Measurements from ENCODE around the gene TACSTD2.
"Not testable (repeated sequence)": the region's sequence is repeated elsewhere in the genome, so short reads cannot be mapped to it uniquely, and the experiment has no call there.

TACSTD2 gene

DNA sequence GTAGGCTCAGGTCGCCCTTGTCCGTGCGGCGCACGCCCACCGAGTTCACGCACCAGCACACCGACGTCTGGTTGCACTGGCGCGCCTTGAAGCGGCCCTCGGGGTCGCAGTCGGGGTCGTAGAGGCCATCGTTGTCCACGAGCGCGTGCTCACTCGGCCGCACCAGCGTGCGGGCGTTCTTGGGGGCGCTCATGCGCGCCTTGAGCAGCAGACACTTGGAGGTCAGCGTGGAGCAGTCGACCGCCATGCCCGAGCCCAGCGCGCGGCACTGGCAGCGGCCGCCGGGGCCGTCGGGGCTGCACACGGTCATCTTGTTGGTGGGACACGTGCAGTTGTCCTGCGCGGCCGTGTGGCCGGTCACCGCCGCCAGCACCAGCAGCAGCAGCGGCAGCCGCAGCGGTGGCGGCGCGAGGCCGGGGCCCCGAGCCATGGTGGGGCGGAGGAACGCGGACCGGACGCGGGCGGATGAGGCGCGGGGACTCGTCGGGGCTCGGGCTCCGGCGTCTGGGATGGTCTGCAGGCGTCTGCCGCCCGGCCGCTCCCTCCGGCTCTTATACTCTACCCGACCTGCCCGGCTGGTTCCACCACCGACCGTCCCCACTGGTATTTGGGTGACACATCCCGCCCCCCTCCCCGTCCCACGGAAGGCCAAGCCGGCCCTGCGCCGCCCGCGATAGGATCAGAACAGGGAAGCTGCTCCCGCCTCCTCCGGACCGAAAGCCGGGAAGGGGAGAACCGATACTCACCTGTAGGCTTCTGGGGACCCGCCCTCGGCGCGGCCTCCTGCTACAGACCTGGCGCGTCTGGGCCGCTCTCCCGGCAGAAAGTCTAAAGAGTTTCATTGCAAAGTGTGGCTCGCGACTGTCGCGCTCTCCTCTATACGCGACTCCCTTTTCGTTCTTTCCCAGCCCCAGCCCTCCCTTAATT is at the start of gene TACSTD2:
TSS of gene TACSTD2 (minus strand) at position 526 of the 927 bp plus-strand sequence. CDS start at position 430, 96 bp downstream.
- peak within 1 kb of the TSS; percentile 72 for H3K4me3 Mint-ChIP-seq
- no peaks in the 10 kb centered on the region for H3K9me3 Mint-ChIP-seq
- H3K4me1 Mint-ChIP-seq = peaks cover 40% of the 10 kb centered on the region
- H3K36me3 Mint-ChIP-seq = no peaks in the 10 kb centered on the region
- no peak within 1 kb of the TSS for H3K27ac Mint-ChIP-seq
- H3K27me3 Mint-ChIP-seq = peaks cover 36% of the 10 kb centered on the region

GRCh38 chr1:58626293-58626692 is 49.2 kb upstream of the TACSTD2 start:
- Mint-ChIP-seq H3K9me3 (peaks cover under 1% of the 10 kb centered on the region), H3K27me3 (no peaks in the 10 kb centered on the region), H3K4me3 (no peak overlapping the region), H3K36me3 (no peaks in the 10 kb centered on the region), H3K4me1 (no peaks in the 10 kb centered on the region), H3K27ac (no peak overlapping the region)

GRCh38 chr1:58623259-58623658 is 46.2 kb upstream of the TACSTD2 start:
- not testable (repeated sequence) for H3K27ac Mint-ChIP-seq, H3K4me3 Mint-ChIP-seq, H3K27me3 Mint-ChIP-seq, H3K36me3 Mint-ChIP-seq, H3K4me1 Mint-ChIP-seq, H3K9me3 Mint-ChIP-seq

DNA sequence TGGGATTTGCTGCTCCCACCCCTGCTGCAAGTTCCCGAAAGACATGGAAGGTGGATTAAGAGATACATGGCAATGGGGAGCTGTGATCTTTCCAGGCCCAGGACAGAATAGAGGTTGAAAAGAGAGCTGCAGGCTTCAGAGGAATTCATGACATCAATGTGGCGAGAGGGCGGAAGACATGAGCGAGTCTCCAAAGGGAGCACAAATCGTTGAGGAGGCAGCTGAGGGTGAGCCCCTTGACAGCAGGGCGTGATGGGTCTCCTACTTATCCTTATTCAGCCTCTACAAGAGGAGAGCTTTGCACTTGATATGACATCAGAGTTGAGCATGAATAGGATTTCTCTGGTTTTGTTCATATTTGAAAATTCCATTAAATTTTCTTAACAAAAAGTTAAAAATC is 45.5 kb upstream of the TACSTD2 start:
- no peak overlapping the region for H3K27ac Mint-ChIP-seq
- H3K4me1 Mint-ChIP-seq = no peaks in the 10 kb centered on the region
- peaks cover 3% of the 10 kb centered on the region for H3K27me3 Mint-ChIP-seq
- H3K36me3 Mint-ChIP-seq = no peaks in the 10 kb centered on the region
- H3K9me3 Mint-ChIP-seq = no peaks in the 10 kb centered on the region
- H3K4me3 Mint-ChIP-seq = no peak overlapping the region

- H3K4me3 Mint-ChIP-seq = no peak overlapping the region
- H3K27ac Mint-ChIP-seq = no peak overlapping the region
- H3K9me3 Mint-ChIP-seq = no peaks in the 10 kb centered on the region
- H3K27me3 Mint-ChIP-seq = peaks cover 8% of the 10 kb centered on the region
- H3K4me1 Mint-ChIP-seq = no peaks in the 10 kb centered on the region
- no peaks in the 10 kb centered on the region for H3K36me3 Mint-ChIP-seq
Measured at GRCh38 chr1:58621391-58621790, 44.3 kb upstream of the TACSTD2 start.

GRCh38 chr1:58620926-58621325 is 43.9 kb upstream of the TACSTD2 start:
- no peaks in the 10 kb centered on the region for H3K36me3 Mint-ChIP-seq

GRCh38 chr1:58620259-58620658 is 43.2 kb upstream of the TACSTD2 start:
- Mint-ChIP-seq H3K4me1 (no peaks in the 10 kb centered on the region), H3K9me3 (no peaks in the 10 kb centered on the region), H3K36me3 (no peaks in the 10 kb centered on the region), H3K27ac (no peak overlapping the region), H3K27me3 (peaks cover 10% of the 10 kb centered on the region), H3K4me3 (no peak overlapping the region)

More at GRCh38 chr1:58620926-58621325, 43.9 kb upstream of the TACSTD2 start:
- Mint-ChIP-seq H3K27me3 (peaks cover 10% of the 10 kb centered on the region), H3K4me3 (no peak overlapping the region), H3K27ac (no peak overlapping the region), H3K9me3 (no peaks in the 10 kb centered on the region), H3K4me1 (no peaks in the 10 kb centered on the region)

GRCh38 chr1:58619286-58620054 is 42.4 kb upstream of the TACSTD2 start:
- Mint-ChIP-seq H3K36me3 (no peaks in the 10 kb centered on the region), H3K27me3 (peaks cover 13% of the 10 kb centered on the region), H3K9me3 (no peaks in the 10 kb centered on the region), H3K4me3 (no peak overlapping the region), H3K4me1 (no peaks in the 10 kb centered on the region), H3K27ac (no peak overlapping the region)

- Mint-ChIP-seq H3K4me1 (no peaks in the 10 kb centered on the region), H3K4me3 (no peak overlapping the region), H3K27ac (no peak overlapping the region), H3K9me3 (no peaks in the 10 kb centered on the region), H3K36me3 (no peaks in the 10 kb centered on the region), H3K27me3 (peaks cover 15% of the 10 kb centered on the region)
Measured at GRCh38 chr1:58618303-58618702, 41.3 kb upstream of the TACSTD2 start.

DNA sequence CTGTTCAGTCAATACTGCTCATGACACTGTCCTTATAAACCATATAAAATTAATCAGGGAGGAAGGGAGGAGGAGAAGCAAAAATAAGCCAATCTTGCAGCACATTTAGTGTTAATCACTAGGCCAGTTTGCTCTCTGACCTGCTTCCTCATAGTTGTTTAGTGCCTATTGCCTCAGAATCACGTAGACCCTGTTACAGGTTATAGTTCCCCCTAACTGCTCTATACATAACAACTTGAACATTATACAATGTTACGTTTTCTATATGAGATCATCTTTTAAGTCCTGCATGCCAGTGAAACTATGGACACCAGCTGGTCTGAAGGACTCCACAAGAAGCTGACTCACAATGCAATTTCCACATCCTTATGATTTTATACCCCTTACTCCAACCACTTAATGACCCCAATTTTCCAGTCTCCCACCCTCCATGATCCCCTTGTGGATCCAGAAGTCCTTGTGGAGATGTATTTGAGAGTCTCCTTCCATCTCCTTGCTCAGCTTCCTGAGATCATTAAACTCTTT is 34.9 kb upstream of the TACSTD2 start:
- peaks cover 5% of the 10 kb centered on the region for H3K9me3 Mint-ChIP-seq
- H3K4me1 Mint-ChIP-seq = no peaks in the 10 kb centered on the region

GRCh38 chr1:58608945-58609344 is 31.9 kb upstream of the TACSTD2 start:
- no peak overlapping the region for H3K4me3 Mint-ChIP-seq
- H3K4me1 Mint-ChIP-seq = no peaks in the 10 kb centered on the region
- H3K36me3 Mint-ChIP-seq = peaks cover 2% of the 10 kb centered on the region
- H3K9me3 Mint-ChIP-seq = peaks cover 17% of the 10 kb centered on the region
- H3K27me3 Mint-ChIP-seq = peaks cover 19% of the 10 kb centered on the region
- no peak overlapping the region for H3K27ac Mint-ChIP-seq

More for the DNA sequence above, 34.9 kb upstream of the TACSTD2 start:
- H3K36me3 Mint-ChIP-seq = no peaks in the 10 kb centered on the region
- peaks cover 22% of the 10 kb centered on the region for H3K27me3 Mint-ChIP-seq
- no peak overlapping the region for H3K27ac Mint-ChIP-seq
- no peak overlapping the region for H3K4me3 Mint-ChIP-seq

GRCh38 chr1:58608297-58608696 is 31.2 kb upstream of the TACSTD2 start:
- peaks cover 2% of the 10 kb centered on the region for H3K36me3 Mint-ChIP-seq
- no peak overlapping the region for H3K4me3 Mint-ChIP-seq
- peaks cover 22% of the 10 kb centered on the region for H3K27me3 Mint-ChIP-seq
- no peaks in the 10 kb centered on the region for H3K4me1 Mint-ChIP-seq
- no peak overlapping the region for H3K27ac Mint-ChIP-seq
- peaks cover 19% of the 10 kb centered on the region for H3K9me3 Mint-ChIP-seq

DNA sequence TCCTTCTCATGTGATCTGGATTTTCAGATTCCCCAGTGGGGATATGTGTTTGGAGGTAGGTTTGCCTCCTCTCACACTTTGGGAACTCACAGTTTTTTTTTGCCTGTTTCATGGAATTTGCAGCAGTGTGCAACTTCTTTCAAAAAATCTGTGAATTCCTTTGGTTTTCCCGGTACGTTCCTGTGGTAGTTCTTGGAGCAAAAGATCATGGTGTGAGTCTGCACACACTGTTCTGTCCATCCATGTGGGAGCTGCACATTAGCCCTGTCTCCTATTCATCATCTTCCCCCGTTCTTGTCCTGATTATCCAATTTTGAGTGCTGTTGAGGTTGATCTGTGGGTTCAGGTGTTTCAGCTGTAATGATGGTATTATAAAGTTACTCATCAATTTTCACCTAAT is 30.3 kb upstream of the TACSTD2 start:
- H3K9me3 Mint-ChIP-seq = peaks cover 19% of the 10 kb centered on the region
- peaks cover 27% of the 10 kb centered on the region for H3K27me3 Mint-ChIP-seq
- no peak overlapping the region for H3K27ac Mint-ChIP-seq
- H3K36me3 Mint-ChIP-seq = peaks cover 2% of the 10 kb centered on the region
- no peaks in the 10 kb centered on the region for H3K4me1 Mint-ChIP-seq
- H3K4me3 Mint-ChIP-seq = no peak overlapping the region

GRCh38 chr1:58601921-58602320 is 24.9 kb upstream of the TACSTD2 start:
- Mint-ChIP-seq H3K9me3 (peaks cover 23% of the 10 kb centered on the region), H3K27me3 (peaks cover 38% of the 10 kb centered on the region)
- not testable (repeated sequence) for H3K36me3 Mint-ChIP-seq, H3K27ac Mint-ChIP-seq, H3K4me3 Mint-ChIP-seq, H3K4me1 Mint-ChIP-seq

DNA sequence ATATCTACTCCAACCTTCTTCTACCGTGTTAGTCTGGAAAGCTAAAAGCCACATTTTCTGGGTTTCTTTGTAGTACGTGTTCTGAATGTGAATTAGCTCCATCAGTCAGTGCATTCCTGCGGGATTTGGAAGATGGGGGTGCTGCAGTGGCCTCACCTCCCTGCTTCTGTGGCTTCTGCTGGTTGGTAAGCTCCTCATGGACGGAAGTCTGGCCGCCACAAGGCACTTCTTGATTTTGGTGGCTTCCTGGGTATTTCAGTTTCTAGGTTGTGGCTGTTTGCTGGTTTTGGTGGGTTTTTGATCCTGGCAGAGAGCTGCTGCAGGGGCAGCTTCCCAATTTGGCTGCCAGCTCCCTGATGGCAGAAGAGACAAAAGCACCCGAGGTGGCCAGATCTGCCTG is 20.9 kb upstream of the TACSTD2 start:
- peaks cover 35% of the 10 kb centered on the region for H3K27me3 Mint-ChIP-seq

DNA sequence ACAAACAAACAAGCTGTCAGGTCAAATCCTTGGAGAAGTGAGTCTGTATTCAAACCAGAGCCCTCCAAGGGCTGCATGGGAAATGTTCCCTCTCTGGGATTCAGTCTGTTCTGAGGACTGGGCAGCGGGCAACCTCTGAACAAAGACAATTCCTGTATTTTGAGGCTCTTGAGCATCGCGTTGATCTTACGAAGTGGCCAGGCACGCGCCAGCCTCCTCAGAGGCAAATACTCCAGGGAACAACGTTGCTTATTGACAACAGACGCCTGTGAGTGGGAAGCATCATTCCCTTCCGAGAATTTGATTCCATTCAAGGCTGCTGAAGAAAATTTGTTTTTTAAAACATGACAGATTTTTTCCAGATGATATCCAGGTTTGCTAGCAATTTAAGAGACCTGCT is 20.0 kb upstream of the TACSTD2 start:
- peaks cover 2% of the 10 kb centered on the region for H3K36me3 Mint-ChIP-seq
- H3K9me3 Mint-ChIP-seq = peaks cover 9% of the 10 kb centered on the region
- H3K4me3 Mint-ChIP-seq = no peak overlapping the region
- H3K4me1 Mint-ChIP-seq = no peaks in the 10 kb centered on the region
- peaks cover 27% of the 10 kb centered on the region for H3K27me3 Mint-ChIP-seq
- H3K27ac Mint-ChIP-seq = no peak overlapping the region

More for the DNA sequence above, 20.9 kb upstream of the TACSTD2 start:
- no peak overlapping the region for H3K4me3 Mint-ChIP-seq
- no peak overlapping the region for H3K27ac Mint-ChIP-seq
- H3K36me3 Mint-ChIP-seq = peaks cover 2% of the 10 kb centered on the region
- no peaks in the 10 kb centered on the region for H3K4me1 Mint-ChIP-seq
- H3K9me3 Mint-ChIP-seq = peaks cover 9% of the 10 kb centered on the region
